ENCODE results near the gene PRR36. TPM values are rescaled to one million over a fixed set of nuclear protein-coding genes. Genes with fewer than 3 reads are reported as not detected.

Gene PRR36
- total RNA-seq, 5 donors from 2014 or later (not counting 1 experiment from before 2014, with no cell fraction given) = 0.28 to 0.85 (median 0.36) TPM

- Histone ChIP-seq H3K9me3 (no peaks in the 10 kb centered on the region), H3K4me3 (ENCODE audit: control insufficient read depth in 1 of 2, extremely low read depth in 1 of 2, low read length in 1 of 2) (no peak overlapping the region), H3K36me3 (ENCODE audit: control insufficient read depth in 2 of 2, extremely low read depth in 1 of 2, insufficient read depth in 1 of 2, low read length in 1 of 2) (no peaks in the 10 kb centered on the region), H3K27ac (ENCODE audit: low read length) (no peak overlapping the region), H3K4me1 (ENCODE audit: control insufficient read depth in 1 of 2, extremely low read depth in 1 of 2, insufficient read depth in 2 of 2, low read length in 2 of 2) (no peaks in the 10 kb centered on the region), H3K27me3 (replicated peaks in 1 of 2; ENCODE audit: control insufficient read depth in 2 of 2, extremely low read depth in 1 of 2, insufficient read depth in 2 of 2, low read length in 1 of 2) (no peaks in the 10 kb centered on the region)
- ChIA-PET POLR2A (no interaction called here), CTCF (no interaction called here)
- DNase-seq (no peak), ATAC-seq (replicated peaks in 1 of 4) (no peak)
- Mint-ChIP-seq H3K27me3 (no peaks in the 10 kb centered on the region), H3K4me3 (no peak overlapping the region), H3K36me3 (no peaks in the 10 kb centered on the region), H3K9me3 (no peaks in the 10 kb centered on the region), H3K27ac (no peak overlapping the region), H3K4me1 (no peaks in the 10 kb centered on the region)
- 100% methylated on average over 4 of the region's 8 CpGs for WGBS (ENCODE audit: insufficient coverage)
Measured at GRCh38 chr19:7840629-7841028, 33.6 kb downstream of the PRR36 start.

- Histone ChIP-seq H3K27me3 (replicated peaks in 1 of 2; ENCODE audit: control insufficient read depth in 2 of 2, extremely low read depth in 1 of 2, insufficient read depth in 2 of 2, low read length in 1 of 2) (no peaks in the 10 kb centered on the region), H3K36me3 (ENCODE audit: control insufficient read depth in 2 of 2, extremely low read depth in 1 of 2, insufficient read depth in 1 of 2, low read length in 1 of 2) (no peaks in the 10 kb centered on the region), H3K4me1 (ENCODE audit: control insufficient read depth in 1 of 2, extremely low read depth in 1 of 2, insufficient read depth in 2 of 2, low read length in 2 of 2) (no peaks in the 10 kb centered on the region), H3K4me3 (ENCODE audit: control insufficient read depth in 1 of 2, extremely low read depth in 1 of 2, low read length in 1 of 2) (no peak overlapping the region), H3K9me3 (no peaks in the 10 kb centered on the region), H3K27ac (ENCODE audit: low read length) (no peak overlapping the region)
- Mint-ChIP-seq H3K4me1 (no peaks in the 10 kb centered on the region), H3K9me3 (no peaks in the 10 kb centered on the region), H3K27ac (no peak overlapping the region), H3K27me3 (no peaks in the 10 kb centered on the region), H3K36me3 (no peaks in the 10 kb centered on the region), H3K4me3 (no peak overlapping the region)
- ChIA-PET CTCF (no interaction called here), POLR2A (no interaction called here)
- no peak for ATAC-seq (replicated peaks in 1 of 4)
- no peak for DNase-seq
- 93% methylated on average over 4 of the region's 6 CpGs for WGBS (ENCODE audit: insufficient coverage)
Measured at GRCh38 chr19:7839476-7839875, 34.7 kb downstream of the PRR36 start.

GRCh38 chr19:7833225-7834099 is 40.7 kb downstream of the PRR36 start:
- ATAC-seq (replicated peaks in 1 of 4) = no peak
- H3K27me3 ChIP-seq (replicated peaks in 1 of 2; ENCODE audit: control insufficient read depth in 2 of 2, extremely low read depth in 1 of 2, insufficient read depth in 2 of 2, low read length in 1 of 2) = no peaks in the 10 kb centered on the region
- no peak for DNase-seq
- Mint-ChIP-seq H3K4me1 (peaks cover 17 to 21% (median 19%) of the 10 kb centered on the region in 3 donors), H3K4me3 (no peak overlapping the region), H3K9me3 (no peaks in the 10 kb centered on the region), H3K27me3 (no peaks in the 10 kb centered on the region), H3K36me3 (no peaks in the 10 kb centered on the region), H3K27ac (no peak overlapping the region)
- no peaks in the 10 kb centered on the region for H3K36me3 ChIP-seq (ENCODE audit: control insufficient read depth in 2 of 2, extremely low read depth in 1 of 2, insufficient read depth in 1 of 2, low read length in 1 of 2)
- ChIA-PET POLR2A (interaction anchor here in 1 of 2 donors (0.7 kb wide), 1 partner anchor 63 kb away, joined by 3 read pairs; no protein-coding TSS in a partner anchor), CTCF (interaction anchor here in 1 of 2 donors (0.6 kb wide), 1 partner anchor 170 kb away, joined by 4 read pairs; no protein-coding TSS in a partner anchor)
- H3K4me1 ChIP-seq (ENCODE audit: control insufficient read depth in 1 of 2, extremely low read depth in 1 of 2, insufficient read depth in 2 of 2, low read length in 2 of 2) = peaks cover 8 to 29% of the 10 kb centered on the region in 2 experiments
- 86% methylated on average over 15 of the region's 23 CpGs for WGBS (ENCODE audit: insufficient coverage)
- no peak overlapping the region for H3K27ac ChIP-seq (ENCODE audit: low read length)
- H3K9me3 ChIP-seq = no peaks in the 10 kb centered on the region
- H3K4me3 ChIP-seq (ENCODE audit: control insufficient read depth in 1 of 2, extremely low read depth in 1 of 2, low read length in 1 of 2) = no peak overlapping the region

- Mint-ChIP-seq H3K9me3 (no peaks in the 10 kb centered on the region), H3K27me3 (no peaks in the 10 kb centered on the region), H3K4me1 (peaks cover 17 to 21% (median 19%) of the 10 kb centered on the region in 3 donors), H3K36me3 (no peaks in the 10 kb centered on the region), H3K27ac (no peak overlapping the region), H3K4me3 (peak overlapping the region in 1 of 3 donors; percentile 9)
- ATAC-seq (replicated peaks in 1 of 4) (no peak), DNase-seq (no peak)
- Histone ChIP-seq H3K27ac (ENCODE audit: low read length) (no peak overlapping the region), H3K36me3 (ENCODE audit: control insufficient read depth in 2 of 2, extremely low read depth in 1 of 2, insufficient read depth in 1 of 2, low read length in 1 of 2) (no peaks in the 10 kb centered on the region), H3K4me3 (ENCODE audit: control insufficient read depth in 1 of 2, extremely low read depth in 1 of 2, low read length in 1 of 2) (no peak overlapping the region), H3K27me3 (replicated peaks in 1 of 2; ENCODE audit: control insufficient read depth in 2 of 2, extremely low read depth in 1 of 2, insufficient read depth in 2 of 2, low read length in 1 of 2) (no peaks in the 10 kb centered on the region), H3K9me3 (no peaks in the 10 kb centered on the region), H3K4me1 (ENCODE audit: control insufficient read depth in 1 of 2, extremely low read depth in 1 of 2, insufficient read depth in 2 of 2, low read length in 2 of 2) (peaks cover 8 to 29% of the 10 kb centered on the region in 2 experiments)
- ChIA-PET CTCF (no interaction called here), POLR2A (no interaction called here)
- WGBS (ENCODE audit: insufficient coverage) = 91% methylated on average over 8 of the region's 12 CpGs
Measured at GRCh38 chr19:7832781-7833180, 41.4 kb downstream of the PRR36 start.

GRCh38 chr19:7832009-7832408 is 42.2 kb downstream of the PRR36 start:
- no peak overlapping the region for H3K27ac Mint-ChIP-seq
- no peak for DNase-seq
- H3K4me1 Mint-ChIP-seq = peaks cover 17 to 21% (median 19%) of the 10 kb centered on the region in 3 donors
- no peaks in the 10 kb centered on the region for H3K27me3 Mint-ChIP-seq
- peak overlapping the region; percentile 73 to 81 (median 80) for H3K4me3 Mint-ChIP-seq
- no peak for ATAC-seq (replicated peaks in 1 of 4)
- Histone ChIP-seq H3K27me3 (replicated peaks in 1 of 2; ENCODE audit: control insufficient read depth in 2 of 2, extremely low read depth in 1 of 2, insufficient read depth in 2 of 2, low read length in 1 of 2) (no peaks in the 10 kb centered on the region), H3K4me3 (ENCODE audit: control insufficient read depth in 1 of 2, extremely low read depth in 1 of 2, low read length in 1 of 2) (no peak overlapping the region), H3K36me3 (ENCODE audit: control insufficient read depth in 2 of 2, extremely low read depth in 1 of 2, insufficient read depth in 1 of 2, low read length in 1 of 2) (no peaks in the 10 kb centered on the region), H3K9me3 (no peaks in the 10 kb centered on the region), H3K4me1 (ENCODE audit: control insufficient read depth in 1 of 2, extremely low read depth in 1 of 2, insufficient read depth in 2 of 2, low read length in 2 of 2) (peaks cover 8 to 29% of the 10 kb centered on the region in 2 experiments), H3K27ac (ENCODE audit: low read length) (no peak overlapping the region)
- H3K9me3 Mint-ChIP-seq = no peaks in the 10 kb centered on the region
- ChIA-PET POLR2A (no interaction called here), CTCF (no interaction called here)
- no peaks in the 10 kb centered on the region for H3K36me3 Mint-ChIP-seq
- WGBS (ENCODE audit: insufficient coverage) = 98% methylated on average over 11 of the region's 17 CpGs

GRCh38 chr19:7831452-7831851 is 42.7 kb downstream of the PRR36 start:
- POLR2A ChIA-PET = interaction anchor here in 1 of 2 donors (0.6 kb wide), 2 partner anchors 729 to 1468 kb away, joined by 4 to 5 read pairs; no protein-coding TSS in a partner anchor
- WGBS (ENCODE audit: insufficient coverage) = 96% methylated on average over 8 of the region's 10 CpGs
- no peak overlapping the region for H3K27ac Mint-ChIP-seq

More at GRCh38 chr19:7831452-7831851, 42.7 kb downstream of the PRR36 start:
- H3K36me3 ChIP-seq (ENCODE audit: control insufficient read depth in 2 of 2, extremely low read depth in 1 of 2, insufficient read depth in 1 of 2, low read length in 1 of 2) = no peaks in the 10 kb centered on the region
- no peak overlapping the region for H3K4me3 ChIP-seq (ENCODE audit: control insufficient read depth in 1 of 2, extremely low read depth in 1 of 2, low read length in 1 of 2)
- H3K27ac ChIP-seq (ENCODE audit: low read length) = no peak overlapping the region
- Mint-ChIP-seq H3K4me3 (peak overlapping the region; percentile 73 to 81 (median 80)), H3K27me3 (no peaks in the 10 kb centered on the region), H3K9me3 (no peaks in the 10 kb centered on the region), H3K36me3 (no peaks in the 10 kb centered on the region), H3K4me1 (peaks cover 17 to 21% (median 19%) of the 10 kb centered on the region in 3 donors)
- no peaks in the 10 kb centered on the region for H3K9me3 ChIP-seq
- ATAC-seq (replicated peaks in 1 of 4) = no peak
- no peak for DNase-seq
- CTCF ChIA-PET = interaction anchor here (0.5 to 0.6 kb wide), 3 partner anchors 31 to 451 kb away, joined by 3 read pairs; no protein-coding TSS in a partner anchor
- H3K27me3 ChIP-seq (replicated peaks in 1 of 2; ENCODE audit: control insufficient read depth in 2 of 2, extremely low read depth in 1 of 2, insufficient read depth in 2 of 2, low read length in 1 of 2) = no peaks in the 10 kb centered on the region
- peaks cover 8 to 29% of the 10 kb centered on the region in 2 experiments for H3K4me1 ChIP-seq (ENCODE audit: control insufficient read depth in 1 of 2, extremely low read depth in 1 of 2, insufficient read depth in 2 of 2, low read length in 2 of 2)

All from T-cell (primary cell).